OCI-LY1 (cell line): ENCODE results near the gene SLFN12.

Experiments
- EZH2 ChIP-seq: fragments of 200-600 bp; sonication (generic), shearing (Covaris generic); IDR thresholded peaks from 2 replicates; pipeline ENCODE4 v1.8.0; 2017; ENCODE audit warnings: borderline replicate concordance, mixed run types, mild to moderate bottlenecking, antibody characterized with exemption, low read length, moderate library complexity, mixed read lengths
- TF ChIP-seq, protein P1 (sequence below): fragments of 200-600 bp; sonication (generic), shearing (Covaris generic); IDR thresholded peaks from 2 replicates; pipeline ENCODE4 v1.5.1; 2017; ENCODE audit warnings: mild to moderate bottlenecking, antibody characterized with exemption, low read length, moderate library complexity, mixed read lengths

DNA sequence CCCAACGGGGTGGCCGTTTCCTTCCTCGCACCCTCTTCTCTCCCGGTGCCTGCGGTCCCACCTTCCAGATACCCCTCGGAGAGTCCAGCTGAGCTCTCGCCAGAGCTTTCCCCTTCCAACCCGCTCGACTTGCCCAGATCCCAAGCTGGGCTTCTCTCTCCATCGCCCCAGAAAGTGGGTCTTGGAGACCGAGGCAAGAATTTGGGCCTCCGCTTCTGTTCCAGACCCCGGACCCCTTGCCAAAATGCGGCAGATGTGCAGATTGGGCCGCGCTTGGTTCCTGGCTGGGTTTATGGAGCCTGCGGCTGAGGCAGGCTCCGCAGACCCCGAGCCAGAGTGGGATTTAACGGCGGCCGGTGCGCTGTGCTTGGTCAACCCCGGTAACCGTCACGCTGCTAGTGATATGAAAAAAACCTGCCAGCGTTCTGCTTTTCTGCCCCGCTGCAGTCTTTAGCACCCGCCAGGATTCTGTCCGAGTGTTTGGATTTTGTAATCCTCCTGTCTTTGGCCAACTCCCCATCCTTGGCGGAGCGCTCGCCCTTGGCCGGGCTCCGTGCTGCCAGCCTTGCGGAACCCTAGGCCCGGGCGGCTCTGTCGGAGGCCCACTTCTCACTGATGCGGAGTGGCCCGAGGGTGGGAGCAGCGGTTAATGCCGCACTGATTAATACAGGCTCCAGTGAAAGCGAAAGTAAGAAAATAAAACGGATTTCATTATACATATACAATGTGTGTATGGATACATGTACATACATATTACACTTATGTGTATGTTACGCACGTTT, 58.1 kb downstream of the SLFN12 start:
- TF ChIP-seq, protein P1, sequence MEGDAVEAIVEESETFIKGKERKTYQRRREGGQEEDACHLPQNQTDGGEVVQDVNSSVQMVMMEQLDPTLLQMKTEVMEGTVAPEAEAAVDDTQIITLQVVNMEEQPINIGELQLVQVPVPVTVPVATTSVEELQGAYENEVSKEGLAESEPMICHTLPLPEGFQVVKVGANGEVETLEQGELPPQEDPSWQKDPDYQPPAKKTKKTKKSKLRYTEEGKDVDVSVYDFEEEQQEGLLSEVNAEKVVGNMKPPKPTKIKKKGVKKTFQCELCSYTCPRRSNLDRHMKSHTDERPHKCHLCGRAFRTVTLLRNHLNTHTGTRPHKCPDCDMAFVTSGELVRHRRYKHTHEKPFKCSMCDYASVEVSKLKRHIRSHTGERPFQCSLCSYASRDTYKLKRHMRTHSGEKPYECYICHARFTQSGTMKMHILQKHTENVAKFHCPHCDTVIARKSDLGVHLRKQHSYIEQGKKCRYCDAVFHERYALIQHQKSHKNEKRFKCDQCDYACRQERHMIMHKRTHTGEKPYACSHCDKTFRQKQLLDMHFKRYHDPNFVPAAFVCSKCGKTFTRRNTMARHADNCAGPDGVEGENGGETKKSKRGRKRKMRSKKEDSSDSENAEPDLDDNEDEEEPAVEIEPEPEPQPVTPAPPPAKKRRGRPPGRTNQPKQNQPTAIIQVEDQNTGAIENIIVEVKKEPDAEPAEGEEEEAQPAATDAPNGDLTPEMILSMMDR = no peak
- TF ChIP-seq EZH2 = no peak
